Stimulated activated CD4-positive, alpha-beta T cell treated with anti-CD3 and anti-CD28 coated beads, Interleukin-4, amount 100 ng/mL, for 4 hours (primary cell): ENCODE measurements around the gene SLC9A9.

ENCODE experiments used
- DNase-seq, 2 experiments: peaks; one replicate each; pipeline ENCODE4 v3.0.0-alpha.2; 2020

Gene SLC9A9

GRCh38 chr3:143840636-143841035 lies 7.6 kb downstream of the SLC9A9 start:
- no peak for DNase-seq

GRCh38 chr3:143839980-143840379 lies 8.3 kb downstream of the SLC9A9 start:
- no peak for DNase-seq

GRCh38 chr3:143837076-143837475 lies 11.2 kb downstream of the SLC9A9 start:
- no peak for DNase-seq

GRCh38 chr3:143835312-143835711 lies 13.0 kb downstream of the SLC9A9 start:
- DNase-seq, result no peak

- no peak for DNase-seq
Measured at GRCh38 chr3:143832433-143832832, 15.8 kb downstream of the SLC9A9 start.

- DNase-seq, result no peak
Measured at GRCh38 chr3:143831994-143832393, 16.3 kb downstream of the SLC9A9 start.

GRCh38 chr3:143831208-143831607 lies 17.1 kb downstream of the SLC9A9 start:
- DNase-seq, result no peak

- DNase-seq, result no peak
Measured at GRCh38 chr3:143830786-143831185, 17.5 kb downstream of the SLC9A9 start.

GRCh38 chr3:143830063-143830462 lies 18.2 kb downstream of the SLC9A9 start:
- DNase-seq, result no peak

- no peak for DNase-seq
Measured at GRCh38 chr3:143827425-143827824, 20.8 kb downstream of the SLC9A9 start.

GRCh38 chr3:143826296-143826695 lies 22.0 kb downstream of the SLC9A9 start:
- no peak for DNase-seq

- peak in 1 of 2 experiments; percentile 7 for DNase-seq
Measured at GRCh38 chr3:143825513-143825912, 22.8 kb downstream of the SLC9A9 start.

GRCh38 chr3:143824735-143825385 lies 23.4 kb downstream of the SLC9A9 start:
- no peak for DNase-seq

- DNase-seq, result no peak
Measured at GRCh38 chr3:143822798-143823197, 25.5 kb downstream of the SLC9A9 start.

GRCh38 chr3:143822374-143822773 lies 25.9 kb downstream of the SLC9A9 start:
- DNase-seq, result no peak

GRCh38 chr3:143821862-143822261 lies 26.4 kb downstream of the SLC9A9 start:
- DNase-seq, result no peak

GRCh38 chr3:143820466-143821221 lies 27.6 kb downstream of the SLC9A9 start:
- DNase-seq, result no peak

GRCh38 chr3:143819890-143820289 lies 28.4 kb downstream of the SLC9A9 start:
- DNase-seq, result no peak

- DNase-seq, result no peak
Measured at GRCh38 chr3:143814443-143814889, 33.8 kb downstream of the SLC9A9 start.

- no peak for DNase-seq
Measured at GRCh38 chr3:143812481-143812880, 35.8 kb downstream of the SLC9A9 start.

- no peak for DNase-seq
Measured at GRCh38 chr3:143811602-143812001, 36.7 kb downstream of the SLC9A9 start.

GRCh38 chr3:143810953-143811265 lies 37.4 kb downstream of the SLC9A9 start:
- no peak for DNase-seq

- DNase-seq, result no peak
Measured at GRCh38 chr3:143810166-143810952, 37.9 kb downstream of the SLC9A9 start.

GRCh38 chr3:143809121-143809621 lies 39.1 kb downstream of the SLC9A9 start:
- DNase-seq, result no peak
